H1 (cell line): ENCODE results near the gene MRE11. TPM values are rescaled to one million over a fixed set of nuclear protein-coding genes. Genes with fewer than 3 reads are reported as not detected.

Experiments
- CTCF ChIA-PET: fragments of 300-600 bp; sonication (Branson Sonifier 250); formaldehyde crosslinking; loops from one replicate; lab custom pipeline; 2021; ENCODE audit not compliant: partially characterized antibody; lab: Charles Lee
- POLR2A ChIA-PET: fragments of 300-600 bp; sonication (Branson Sonifier 250); formaldehyde crosslinking; loops from one replicate; lab custom pipeline; 2021; ENCODE audit warnings: inconsistent platforms; ENCODE audit not compliant: partially characterized antibody; lab: Charles Lee
- DNase-seq, 2 experiments: peaks; one replicate each; pipeline versions ENCODE4 v3.0.0 to v3.0.0-alpha.2; 2010 to 2022; ENCODE audit warnings: low spot score in 2 of 2, low read depth in 1 of 2, mixed read lengths in 1 of 2
- FAIRE-seq: peaks from 2 replicates; lab custom pipeline; 2011; peaks lifted over from hg19 to GRCh38; lab: Jason Lieb, UNC
- H2AFZ ChIP-seq: 2 replicates; pipeline ENCODE4 v1.8.1; 2012; ENCODE audit warnings: low read length, inconsistent platforms
- H2AK5ac ChIP-seq: 2 replicates; pipeline ENCODE4 v1.6.1; 2013; ENCODE audit warnings: low read depth, low read length
- H2BK120ac ChIP-seq: replicated peaks from 2 replicates; pipeline ENCODE3; 2013; ENCODE audit warnings: low read depth, low read length, inconsistent platforms
- H2BK12ac ChIP-seq: 2 replicates; pipeline ENCODE4 v1.6.1; 2013; ENCODE audit warnings: low read depth, low read length
- H2BK15ac ChIP-seq: 2 replicates; pipeline ENCODE4 v1.6.1; 2013; ENCODE audit warnings: low read length
- H2BK20ac ChIP-seq: 2 replicates; pipeline ENCODE4 v1.6.1; 2013; ENCODE audit warnings: low read length
- H2BK5ac ChIP-seq: 2 replicates; pipeline ENCODE4 v1.6.1; 2013; ENCODE audit warnings: low read depth, low read length
- H3K14ac ChIP-seq: 2 replicates; pipeline ENCODE4 v1.6.1; 2013; ENCODE audit warnings: inconsistent platforms; ENCODE audit not compliant: insufficient read length
- H3K18ac ChIP-seq: 2 replicates; pipeline ENCODE4 v1.6.1; 2013; ENCODE audit warnings: low read length; ENCODE audit errors: extremely low read depth
- H3K23ac ChIP-seq: 2 replicates; pipeline ENCODE4 v1.6.1; 2013; ENCODE audit warnings: inconsistent platforms; ENCODE audit not compliant: insufficient read length
- H3K23me2 ChIP-seq: 2 replicates; pipeline ENCODE4 v1.6.1; 2013; ENCODE audit warnings: low read depth, low read length
- H3K27ac ChIP-seq: 2 replicates; pipeline ENCODE4 v1.6.1; 2011; ENCODE audit warnings: low read depth, low read length, inconsistent platforms
- H3K27me3 ChIP-seq, 4 experiments: replicated peaks in 1 of 4; 1 replicate in 1 of 4; 2 replicates in 3 of 4; pipeline versions ENCODE4 v1.6.1 to v1.8.1; 2011 to 2013; ENCODE audit warnings: low read length in 3 of 4, mild to moderate bottlenecking in 3 of 4, inconsistent platforms in 2 of 4, mixed read lengths in 2 of 4, moderate library complexity in 1 of 4; ENCODE audit not compliant: control insufficient read depth in 3 of 4, insufficient read depth in 3 of 4; ENCODE audit errors: extremely low read depth in 1 of 4
- H3K36me3 ChIP-seq, 4 experiments: 2 replicates each; pipeline versions ENCODE4 v1.6.1 to v1.8.1; 2011 to 2013; ENCODE audit warnings: mild to moderate bottlenecking in 4 of 4, low read length in 3 of 4, moderate library complexity in 2 of 4, control low read depth in 1 of 4, inconsistent platforms in 1 of 4; ENCODE audit not compliant: insufficient read depth in 4 of 4, control insufficient read depth in 2 of 4
- H3K4ac ChIP-seq: replicated peaks from 2 replicates; pipeline ENCODE3; 2013; ENCODE audit warnings: low read length, low read depth, mixed read lengths, inconsistent platforms; ENCODE audit not compliant: insufficient read length
- H3K4me1 ChIP-seq, 4 experiments: replicated peaks in 1 of 4; 1 replicate in 1 of 4; 2 replicates in 3 of 4; pipeline versions ENCODE4 v1.6.1 to v1.8.1; 2011 to 2013; ENCODE audit warnings: low read length in 3 of 4, inconsistent platforms in 2 of 4, mixed read lengths in 1 of 4; ENCODE audit not compliant: insufficient read depth in 4 of 4, control insufficient read depth in 3 of 4
- H3K4me2 ChIP-seq, 2 experiments: 2 replicates each; pipeline versions ENCODE4 v1.6.1 to v1.8.1; 2011 to 2013; ENCODE audit warnings: low read depth in 2 of 2, low read length in 2 of 2, control low read depth in 1 of 2, inconsistent platforms in 1 of 2, mild to moderate bottlenecking in 1 of 2; ENCODE audit not compliant: insufficient read depth in 1 of 2
- H3K4me3 ChIP-seq, 4 experiments: fragments of 200-600, 300-600 bp in 1 of 4; sonication (generic), shearing (Covaris generic), sonication (Bioruptor Twin) in 1 of 4; 2 replicates each; pipeline versions ENCODE4 v1.5.1 to v1.8.1; 2011 to 2016; ENCODE audit warnings: low read length in 4 of 4, low read depth in 3 of 4, control low read depth in 2 of 4, inconsistent platforms in 2 of 4, mild to moderate bottlenecking in 2 of 4, mixed read lengths in 1 of 4, moderate library complexity in 1 of 4; ENCODE audit not compliant: insufficient read depth in 2 of 4; ENCODE audit errors: extremely low read depth in 1 of 4
- H3K56ac ChIP-seq: replicated peaks from 2 replicates; pipeline ENCODE3; 2013; ENCODE audit warnings: low read depth, mild to moderate bottlenecking, mixed read lengths, low read length, inconsistent platforms; ENCODE audit not compliant: insufficient read length
- H3K79me1 ChIP-seq: 2 replicates; pipeline ENCODE4 v1.6.1; 2013; ENCODE audit warnings: low read depth, low read length, control low read depth
- H3K79me2 ChIP-seq, 2 experiments: 2 replicates each; pipeline versions ENCODE4 v1.6.1 to v1.8.1; 2012 to 2013; ENCODE audit warnings: low read length in 2 of 2, mild to moderate bottlenecking in 2 of 2, inconsistent platforms in 1 of 2; ENCODE audit not compliant: insufficient read depth in 2 of 2, control insufficient read depth in 1 of 2
- H3K9ac ChIP-seq, 4 experiments: replicated peaks in 1 of 4; 1 replicate in 1 of 4; 2 replicates in 3 of 4; pipeline versions ENCODE4 v1.6.1 to v1.8.1; 2011 to 2013; ENCODE audit warnings: low read depth in 3 of 4, low read length in 3 of 4, control low read depth in 2 of 4, mild to moderate bottlenecking in 2 of 4, moderate library complexity in 2 of 4, inconsistent platforms in 1 of 4; ENCODE audit errors: extremely low read depth in 1 of 4
- H3K9me3 ChIP-seq, 2 experiments: 2 replicates each; pipeline versions ENCODE4 v1.6.1 to v1.8.1; 2012 to 2013; ENCODE audit warnings: mild to moderate bottlenecking in 2 of 2, moderate library complexity in 2 of 2, control low read depth in 1 of 2, inconsistent platforms in 1 of 2, low read depth in 1 of 2, low read length in 1 of 2, mixed read lengths in 1 of 2; ENCODE audit not compliant: insufficient read depth in 2 of 2
- H4K20me1 ChIP-seq, 2 experiments: replicated peaks in 1 of 2; 2 replicates each; pipeline versions ENCODE3 to v1.8.1; 2011 to 2013; ENCODE audit warnings: inconsistent platforms in 2 of 2, low read length in 2 of 2, mild to moderate bottlenecking in 1 of 2; ENCODE audit not compliant: insufficient read depth in 2 of 2, control insufficient read depth in 1 of 2
- H4K5ac ChIP-seq: 2 replicates; pipeline ENCODE4 v1.6.1; 2013; ENCODE audit warnings: low read length, low read depth, mixed read lengths, inconsistent platforms; ENCODE audit not compliant: insufficient read length
- H4K8ac ChIP-seq: 2 replicates; pipeline ENCODE4 v1.8.0; 2013; ENCODE audit warnings: mild to moderate bottlenecking, moderate library complexity, low read length, inconsistent platforms; ENCODE audit not compliant: insufficient read depth; ENCODE audit errors: extremely low read depth
- H4K91ac ChIP-seq: replicated peaks from 2 replicates; pipeline ENCODE3; 2013; ENCODE audit warnings: low read length, mixed read lengths, inconsistent platforms; ENCODE audit not compliant: insufficient read length
- ASH2L ChIP-seq: fragments of 200-600, 300-600 bp; sonication (generic); IDR thresholded peaks from one replicate; pipeline ENCODE4 v1.7.1; 2017; ENCODE audit warnings: low read length
- ATF3 ChIP-seq: IDR thresholded peaks from 2 replicates; pipeline ENCODE4 v1.6.1; 2011; ENCODE audit warnings: low read depth, mild to moderate bottlenecking, low read length; ENCODE audit not compliant: insufficient read depth
- E2F6 ChIP-seq: IDR thresholded peaks from 2 replicates; pipeline ENCODE4 v1.6.1; 2012; ENCODE audit warnings: inconsistent platforms
- EGR1 ChIP-seq: IDR thresholded peaks from 2 replicates; pipeline ENCODE4 v1.6.1; 2011; ENCODE audit warnings: low read depth, low read length, borderline replicate concordance
- EZH2 ChIP-seq: fragments of 200-600 bp; sonication (generic); IDR thresholded peaks from 2 replicates; pipeline ENCODE4 v1.7.1; 2012; ENCODE audit warnings: low read depth, mild to moderate bottlenecking, moderate library complexity, low read length, inconsistent platforms; ENCODE audit not compliant: severe bottlenecking
- GABPA ChIP-seq: IDR thresholded peaks from 2 replicates; pipeline ENCODE4 v1.6.1; 2011; ENCODE audit warnings: mild to moderate bottlenecking, low read length, moderate library complexity, borderline replicate concordance; ENCODE audit not compliant: insufficient read depth
- HDAC2 ChIP-seq, 2 experiments: fragments of 300-600 bp in 1 of 2; sonication (generic) in 1 of 2; IDR thresholded peaks; 2 replicates each; pipeline ENCODE4 v1.6.1; 2011 to 2012; ENCODE audit warnings: low read depth in 2 of 2, low read length in 2 of 2, mild to moderate bottlenecking in 2 of 2, moderate library complexity in 2 of 2, borderline replicate concordance in 1 of 2, inconsistent platforms in 1 of 2
- KDM5A ChIP-seq: fragments of 200-600 bp; IDR thresholded peaks from 2 replicates; pipeline ENCODE4 v1.7.1; 2012; ENCODE audit warnings: mild to moderate bottlenecking, low read length, inconsistent platforms, mixed read lengths
- PHF8 ChIP-seq: fragments of 200-600 bp; sonication (generic); conservative IDR thresholded peaks from 2 replicates; pipeline ENCODE4 v1.7.1; 2012; ENCODE audit warnings: low read depth, mild to moderate bottlenecking, inconsistent platforms, low read length, moderate library complexity
- POLR2AphosphoS5 ChIP-seq: IDR thresholded peaks from 2 replicates; pipeline ENCODE4 v1.6.1; 2011; ENCODE audit warnings: low read depth, low read length
- RXRA ChIP-seq: IDR thresholded peaks from 2 replicates; pipeline ENCODE4 v1.6.1; 2011; ENCODE audit warnings: low read depth, mild to moderate bottlenecking, low read length, moderate library complexity; ENCODE audit not compliant: insufficient read depth
- SUZ12 ChIP-seq: fragments of 200-600 bp; sonication (generic); IDR thresholded peaks from 2 replicates; pipeline ENCODE4 v1.6.1; 2012; ENCODE audit warnings: mild to moderate bottlenecking, inconsistent platforms, low read length, moderate library complexity, mixed read lengths
- TBP ChIP-seq: IDR thresholded peaks from 2 replicates; pipeline ENCODE4 v1.6.1; 2011; ENCODE audit warnings: low read depth, low read length, improper control_type of control experiment
- WGBS, 2 experiments: shearing (Covaris generic) in 1 of 2; methylation state at CpG; one replicate each; pipeline versions ENCODE4 v1.1.6 to v1.1.7; 2013 to 2015; ENCODE audit warnings: low lambda C conversion rate in 2 of 2, mixed read lengths in 2 of 2, inconsistent platforms in 1 of 2, low coverage in 1 of 2, missing lambda C conversion rate in 1 of 2; ENCODE audit not compliant: insufficient replicate concordance in 2 of 2, insufficient coverage in 1 of 2, insufficient read length in 1 of 2; ENCODE audit errors: extremely low coverage in 1 of 2, missing lambda C conversion rate in 1 of 2; 5-methylcytosine and 5-hydroxymethylcytosine counted together
- polyA plus RNA-seq, 7 experiments: library from polyadenylated mRNA; depleted of rRNA in 3 of 7; stranded (reverse) in 5 of 7; unstranded in 2 of 7; fragments of >200 nt in 5 of 7; fragments of 200-250 nt in 2 of 7; gene quantifications; 1 replicate in 5 of 7; 2 replicates in 1 of 7; 4 replicates in 1 of 7; pipeline versions ENCODE4 v1.2.1 to v1.2.3, GENCODE V29; 2011 to 2013; ENCODE audit warnings: missing spikeins in 2 of 7, mixed read lengths in 2 of 7
- total RNA-seq: library from RNA; stranded (reverse); fragmentation: NEBNext Ultra II Directional; extraction: Animal tissue kit (Norgen Biotek cat#: 25700); gene quantifications from 2 replicates; pipeline ENCODE4 v1.2.1, GENCODE V29; 2021

The MRE11 gene
- total and polyA plus RNA-seq, 2 of the 8 experiments (the other 6 are each of a cell fraction or from before 2014, with no cell fraction given) = 7.2 to 43.4 TPM

GRCh38 chr11:94507485-94507884 lies 13.8 kb upstream of the MRE11 start:
- H2AFZ ChIP-seq = no peak overlapping the region
- no peak overlapping the region for H3K27ac ChIP-seq
- no peak overlapping the region for H4K8ac ChIP-seq
- peaks cover 0 to 2% (median 0%) of the 10 kb centered on the region in 4 experiments; a peak in 2 of 7 replicates for H3K4me1 ChIP-seq
- H3K36me3 ChIP-seq = no peaks in the 10 kb centered on the region
- DNase-seq (no peak), FAIRE-seq (no peak)
- H2BK12ac ChIP-seq = no peak overlapping the region
- WGBS, 2 experiments = 91% methylated on average over 4 of the region's 4 CpGs; no CpG with 5 or more reads in 1 of the 2 experiments
- no peak overlapping the region for H4K5ac ChIP-seq
- CTCF ChIA-PET = interaction anchor here (0.6 to 1.5 kb wide), 8 partner anchors 11 to 612 kb away, joined by 3 to 7 read pairs (median 4); no protein-coding TSS in a partner anchor
- peaks cover 0 to 4% (median 3%) of the 10 kb centered on the region in 4 experiments; a peak in 4 of 7 replicates for H3K27me3 ChIP-seq
- no peak overlapping the region for H2AK5ac ChIP-seq
- H2BK15ac ChIP-seq = no peak overlapping the region
- no peak overlapping the region for H3K9ac ChIP-seq
- no peak overlapping the region for H2BK120ac ChIP-seq
- H4K91ac ChIP-seq = no peak overlapping the region
- no peak overlapping the region for H3K4me3 ChIP-seq
- H3K18ac ChIP-seq = no peak overlapping the region
- no peak overlapping the region for H2BK20ac ChIP-seq
- H3K79me2 ChIP-seq = no peaks in the 10 kb centered on the region
- no peak overlapping the region for H2BK5ac ChIP-seq
- no peak overlapping the region for H3K56ac ChIP-seq
- H3K4ac ChIP-seq = no peak overlapping the region
- H3K79me1 ChIP-seq = no peaks in the 10 kb centered on the region
- no peak overlapping the region for H3K4me2 ChIP-seq
- peaks cover 7% of the 10 kb centered on the region for H3K23me2 ChIP-seq
- no peak overlapping the region for H3K14ac ChIP-seq
- no peak overlapping the region for H3K23ac ChIP-seq
- POLR2A ChIA-PET = no interaction called here
- H3K9me3 ChIP-seq = no peaks in the 10 kb centered on the region
- no peaks in the 10 kb centered on the region for H4K20me1 ChIP-seq
- no peak for TF ChIP-seq EGR1
- TF ChIP-seq E2F6 = no peak
- no peak for TF ChIP-seq SUZ12
- no peak for TF ChIP-seq PHF8
- TF ChIP-seq TBP = no peak
- TF ChIP-seq ASH2L = no peak
- TF ChIP-seq KDM5A = no peak
- TF ChIP-seq ATF3 = no peak
- no peak for TF ChIP-seq HDAC2 (IDR thresholded peaks at IDR 0.05; ENCODE audit: borderline replicate concordance in 1 of 2, low read depth in 2 of 2, low read length in 2 of 2)
- no peak for TF ChIP-seq POLR2AphosphoS5
- no peak for TF ChIP-seq GABPA
- TF ChIP-seq RXRA = no peak
- no peak for TF ChIP-seq EZH2
